ENCODE data around the gene CACNA1D. TPM values are rescaled to one million over a fixed set of nuclear protein-coding genes. Genes with fewer than 3 reads are reported as not detected.

CACNA1D gene
- total RNA-seq, 1 experiment from 2014 or later, result not detected

DNA sequence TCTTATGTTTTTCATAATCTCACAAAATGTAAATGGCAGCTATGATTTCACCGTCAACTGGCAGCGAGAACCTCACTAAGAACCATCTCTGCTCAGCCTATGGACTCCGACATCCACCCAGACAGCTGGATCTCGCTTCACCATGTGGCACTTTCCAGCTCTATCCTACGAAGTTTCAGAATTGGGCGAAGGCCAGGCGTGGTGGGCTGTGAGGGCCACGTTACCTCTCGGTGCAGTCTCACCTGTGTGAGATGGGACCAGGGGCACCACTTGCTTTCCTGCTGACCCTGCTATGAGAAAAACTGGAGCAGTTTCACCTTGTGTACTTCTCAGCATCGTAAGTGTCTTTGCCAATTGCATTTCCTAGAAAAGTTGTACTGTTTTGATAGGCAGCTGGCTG is 319.5 kb downstream of the CACNA1D start:
- POLR2A ChIA-PET (ENCODE audit: low non-redundant PET), result no interaction called here

DNA sequence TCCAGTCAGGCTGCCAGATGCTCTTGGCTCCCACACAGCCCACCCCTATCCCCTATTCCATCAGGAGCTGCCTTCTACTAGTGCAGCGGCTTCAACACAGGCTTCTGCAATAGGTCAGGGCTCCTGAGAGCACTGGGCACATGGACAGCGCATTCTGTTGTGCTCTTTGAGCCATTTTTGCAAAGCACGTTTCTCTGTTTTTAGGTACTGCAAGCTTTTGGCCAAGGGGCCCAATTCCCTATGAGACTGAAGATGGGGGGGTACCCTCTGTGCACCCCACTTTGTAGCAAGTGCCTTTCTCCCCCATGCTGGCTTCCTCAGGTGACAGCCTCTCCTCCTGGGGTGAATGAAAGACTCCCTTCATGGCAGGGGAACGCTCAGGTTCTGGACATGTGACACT is 320.7 kb downstream of the CACNA1D start:
- BruUV-seq (replicated peaks), result no TSS peak
- no peaks in the 10 kb centered on the region for H3K36me3 ChIP-seq (ENCODE audit: insufficient read depth, low read length, poor library complexity, severe bottlenecking)
- no peaks in the 10 kb centered on the region for H3K9me3 ChIP-seq (ENCODE audit: low read depth, low read length, poor library complexity, severe bottlenecking)
- ChIA-PET CTCF (no interaction called here), POLR2A (ENCODE audit: low non-redundant PET) (no interaction called here)
- intact Hi-C loops (cut with micrococcal nuclease; ENCODE audit: unreplicated experiment), result no loop called here
- no peak for DNase-seq (ENCODE audit: low spot score)
- TF ChIP-seq EZH2 (IDR thresholded peaks at IDR 0.05; ENCODE audit: borderline replicate concordance, low read depth, low read length, poor library complexity, severe bottlenecking), result no peak
- TF ChIP-seq, protein P1, sequence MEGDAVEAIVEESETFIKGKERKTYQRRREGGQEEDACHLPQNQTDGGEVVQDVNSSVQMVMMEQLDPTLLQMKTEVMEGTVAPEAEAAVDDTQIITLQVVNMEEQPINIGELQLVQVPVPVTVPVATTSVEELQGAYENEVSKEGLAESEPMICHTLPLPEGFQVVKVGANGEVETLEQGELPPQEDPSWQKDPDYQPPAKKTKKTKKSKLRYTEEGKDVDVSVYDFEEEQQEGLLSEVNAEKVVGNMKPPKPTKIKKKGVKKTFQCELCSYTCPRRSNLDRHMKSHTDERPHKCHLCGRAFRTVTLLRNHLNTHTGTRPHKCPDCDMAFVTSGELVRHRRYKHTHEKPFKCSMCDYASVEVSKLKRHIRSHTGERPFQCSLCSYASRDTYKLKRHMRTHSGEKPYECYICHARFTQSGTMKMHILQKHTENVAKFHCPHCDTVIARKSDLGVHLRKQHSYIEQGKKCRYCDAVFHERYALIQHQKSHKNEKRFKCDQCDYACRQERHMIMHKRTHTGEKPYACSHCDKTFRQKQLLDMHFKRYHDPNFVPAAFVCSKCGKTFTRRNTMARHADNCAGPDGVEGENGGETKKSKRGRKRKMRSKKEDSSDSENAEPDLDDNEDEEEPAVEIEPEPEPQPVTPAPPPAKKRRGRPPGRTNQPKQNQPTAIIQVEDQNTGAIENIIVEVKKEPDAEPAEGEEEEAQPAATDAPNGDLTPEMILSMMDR (conservative IDR thresholded peaks at IDR 0.05; ENCODE audit: low read depth, low read length), result no peak
- H3K27ac ChIP-seq (ENCODE audit: low read depth, low read length, poor library complexity, severe bottlenecking), result no peak overlapping the region
- H3K4me1 ChIP-seq (ENCODE audit: insufficient read depth, low read length, poor library complexity, severe bottlenecking), result no peaks in the 10 kb centered on the region
- H3K27me3 ChIP-seq (replicated peaks; ENCODE audit: insufficient read depth, low read depth, low read length, poor library complexity), result no peaks in the 10 kb centered on the region
- no peak overlapping the region for H3K4me3 ChIP-seq (ENCODE audit: low read depth, low read length, poor library complexity, severe bottlenecking)

More for the DNA sequence above, 319.5 kb downstream of the CACNA1D start:
- Histone ChIP-seq H3K27ac (ENCODE audit: low read depth, low read length, poor library complexity, severe bottlenecking) (no peak overlapping the region), H3K27me3 (replicated peaks; ENCODE audit: insufficient read depth, low read depth, low read length, poor library complexity) (no peaks in the 10 kb centered on the region), H3K4me1 (ENCODE audit: insufficient read depth, low read length, poor library complexity, severe bottlenecking) (no peaks in the 10 kb centered on the region), H3K36me3 (ENCODE audit: insufficient read depth, low read length, poor library complexity, severe bottlenecking) (no peaks in the 10 kb centered on the region), H3K4me3 (ENCODE audit: low read depth, low read length, poor library complexity, severe bottlenecking) (no peak overlapping the region), H3K9me3 (ENCODE audit: low read depth, low read length, poor library complexity, severe bottlenecking) (no peaks in the 10 kb centered on the region)
- intact Hi-C loops (cut with micrococcal nuclease; ENCODE audit: unreplicated experiment), result no loop called here
- CTCF ChIA-PET, result no interaction called here
- no TSS peak for BruUV-seq (replicated peaks)
- no peak for TF ChIP-seq EZH2 (IDR thresholded peaks at IDR 0.05; ENCODE audit: borderline replicate concordance, low read depth, low read length, poor library complexity, severe bottlenecking)
- TF ChIP-seq, protein P1 (conservative IDR thresholded peaks at IDR 0.05; ENCODE audit: low read depth, low read length), result no peak
- DNase-seq (ENCODE audit: low spot score), result no peak

DNA sequence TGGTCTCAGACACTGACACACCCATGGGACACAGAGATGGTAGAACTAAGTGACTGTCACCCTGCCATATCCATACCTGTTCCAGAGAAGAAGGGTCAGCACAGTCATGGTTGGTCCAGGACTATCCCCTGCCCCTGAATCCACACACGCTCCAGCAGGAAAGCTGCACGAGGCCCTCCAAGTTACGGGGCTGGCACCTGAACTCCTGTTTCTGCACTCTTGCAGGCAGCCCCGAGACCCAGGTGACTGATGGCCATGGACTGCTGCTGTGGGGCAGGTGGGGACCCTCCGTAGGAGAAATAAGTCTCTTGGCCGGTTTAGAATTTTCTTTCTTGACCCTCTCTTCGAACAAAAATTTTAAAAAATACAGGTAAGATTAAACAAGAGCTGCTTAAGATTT is 321.2 kb downstream of the CACNA1D start:
- no peak for DNase-seq (ENCODE audit: low spot score)
- Histone ChIP-seq H3K9me3 (ENCODE audit: low read depth, low read length, poor library complexity, severe bottlenecking) (no peaks in the 10 kb centered on the region), H3K27ac (ENCODE audit: low read depth, low read length, poor library complexity, severe bottlenecking) (no peak overlapping the region), H3K36me3 (ENCODE audit: insufficient read depth, low read length, poor library complexity, severe bottlenecking) (no peaks in the 10 kb centered on the region), H3K4me3 (ENCODE audit: low read depth, low read length, poor library complexity, severe bottlenecking) (no peak overlapping the region), H3K27me3 (replicated peaks; ENCODE audit: insufficient read depth, low read depth, low read length, poor library complexity) (no peaks in the 10 kb centered on the region), H3K4me1 (ENCODE audit: insufficient read depth, low read length, poor library complexity, severe bottlenecking) (no peaks in the 10 kb centered on the region)
- CTCF ChIA-PET, result no interaction called here
- intact Hi-C loops (cut with micrococcal nuclease; ENCODE audit: unreplicated experiment), result no loop called here
- POLR2A ChIA-PET (ENCODE audit: low non-redundant PET), result interaction anchor here (0.6 kb wide), 1 partner anchor 73 kb away, joined by 3 read pairs; no protein-coding TSS in a partner anchor
- no TSS peak for BruUV-seq (replicated peaks)
- TF ChIP-seq EZH2 (IDR thresholded peaks at IDR 0.05; ENCODE audit: borderline replicate concordance, low read depth, low read length, poor library complexity, severe bottlenecking), result no peak
- TF ChIP-seq, protein P1 (conservative IDR thresholded peaks at IDR 0.05; ENCODE audit: low read depth, low read length), result no peak

All from A673 (cell line).